Activated T-helper 1 cell treated with anti-CD3 and anti-CD28 coated beads, Interleukin-12 subunit alpha, Interleukin-12 subunit beta, Interleukin-2, Interleukin-4 antibody, amounts not matched to agents 30 ng/mL and 10 ng/mL and 1 ng/mL, durations not matched to agents 14 hours and 24 hours and 36 hours (primary cell): ENCODE results near the gene SMTN. TPM values are rescaled to one million over a fixed set of nuclear protein-coding genes. Genes with fewer than 3 reads are reported as not detected.
"Not testable (repeated sequence)": the region's sequence is repeated elsewhere in the genome, so short reads cannot be mapped to it uniquely, and the experiment has no call there.

Source experiments
- DNase-seq: peaks from one replicate; pipeline ENCODE4 v3.0.0; 2021; ENCODE audit warnings: low spot score
- H3K27ac Mint-ChIP-seq: one replicate; pipeline ENCODE4 v1.8.0; 2021; ENCODE audit warnings: mild to moderate bottlenecking, mixed read lengths
- H3K27me3 Mint-ChIP-seq: one replicate; pipeline ENCODE4 v1.8.0; 2022; ENCODE audit warnings: mild to moderate bottlenecking, moderate library complexity, mixed read lengths; ENCODE audit not compliant: insufficient read depth
- H3K36me3 Mint-ChIP-seq: one replicate; pipeline ENCODE4 v1.8.0; 2021; ENCODE audit warnings: low read depth, mixed read lengths
- H3K4me1 Mint-ChIP-seq: one replicate; pipeline ENCODE4 v1.8.0; 2021; ENCODE audit warnings: low read depth, mixed read lengths
- H3K4me3 Mint-ChIP-seq: one replicate; pipeline ENCODE4 v1.8.0; 2021; ENCODE audit warnings: mild to moderate bottlenecking, moderate library complexity, mixed read lengths
- H3K9me3 Mint-ChIP-seq: one replicate; pipeline ENCODE4 v1.8.0; 2021; ENCODE audit warnings: mixed read lengths
- intact Hi-C: fragments of 100-400 bp; cut with micrococcal nuclease; formaldehyde crosslinking; loops from one replicate; pipeline ENCODE4 v1.15.1; 2024
- total RNA-seq: library from RNA; stranded (reverse); gene quantifications from 2 replicates; pipeline ENCODE4 v1.2.3, GENCODE V29; 2022

The SMTN gene
- total RNA-seq, 1 donor from 2014 or later = 13.7 TPM

GRCh38 chr22:31106001-31106571 lies 25.0 kb downstream of the SMTN start:
- Mint-ChIP-seq H3K27me3 (peaks cover 6% of the 10 kb centered on the region), H3K36me3 (no peaks in the 10 kb centered on the region), H3K4me1 (peaks cover 19% of the 10 kb centered on the region), H3K9me3 (no peaks in the 10 kb centered on the region), H3K4me3 (peak overlapping the region; percentile 39), H3K27ac (no peak overlapping the region)
- intact Hi-C loops = loop anchor here (2.0 to 5.0 kb wide), 4 partner anchors 43 to 646 kb away; partner anchors contain the start of genes DEPDC5 and PRR14L
- DNase-seq = no peak

GRCh38 chr22:31106731-31107177 lies 25.6 kb downstream of the SMTN start:
- no peak for DNase-seq
- Mint-ChIP-seq H3K9me3 (no peaks in the 10 kb centered on the region), H3K27me3 (peaks cover 6% of the 10 kb centered on the region), H3K4me3 (peak overlapping the region; percentile 83), H3K36me3 (no peaks in the 10 kb centered on the region), H3K4me1 (peaks cover 19% of the 10 kb centered on the region), H3K27ac (no peak overlapping the region)
- intact Hi-C loops = loop anchor here (1.0 to 5.0 kb wide), 10 partner anchors 22 to 646 kb away; partner anchors contain the start of genes DEPDC5, LIMK2, PIK3IP1 and PRR14L

GRCh38 chr22:31107178-31107893 lies 26.2 kb downstream of the SMTN start, which contains the start of gene SELENOM:
Gene SELENOM (minus strand): TSS chr22:31107568. CDS start chr22:31107505, 63 bp downstream.
- peaks cover 6% of the 10 kb centered on the region for H3K27me3 Mint-ChIP-seq
- peak within 1 kb of the TSS; percentile 83 for H3K4me3 Mint-ChIP-seq
- H3K36me3 Mint-ChIP-seq = no peaks in the 10 kb centered on the region
- peak; percentile 86 for DNase-seq
- peaks cover 19% of the 10 kb centered on the region for H3K4me1 Mint-ChIP-seq
- peak within 1 kb of the TSS; percentile 33 for H3K27ac Mint-ChIP-seq
- H3K9me3 Mint-ChIP-seq = no peaks in the 10 kb centered on the region
- intact Hi-C loops = loop anchor here (1.0 to 5.0 kb wide), 10 partner anchors 23 to 645 kb away; partner anchors contain the start of genes DEPDC5, LIMK2, PIK3IP1 and PRR14L

- Mint-ChIP-seq H3K27ac (peak overlapping the region; percentile 33), H3K27me3 (peaks cover 6% of the 10 kb centered on the region), H3K4me3 (peak overlapping the region; percentile 82), H3K9me3 (no peaks in the 10 kb centered on the region), H3K36me3 (no peaks in the 10 kb centered on the region), H3K4me1 (peaks cover 19% of the 10 kb centered on the region)
- no peak for DNase-seq
- intact Hi-C loops = loop anchor here (1.0 to 5.0 kb wide), 10 partner anchors 24 to 644 kb away; partner anchors contain the start of genes DEPDC5, LIMK2, PIK3IP1 and PRR14L
Measured at GRCh38 chr22:31107894-31108218, 26.7 kb downstream of the SMTN start.

GRCh38 chr22:31112547-31113091 lies 31.5 kb downstream of the SMTN start:
- H3K27me3 Mint-ChIP-seq, DNase-seq, H3K36me3 Mint-ChIP-seq, H3K4me3 Mint-ChIP-seq, H3K9me3 Mint-ChIP-seq, H3K4me1 Mint-ChIP-seq, intact Hi-C loops, H3K27ac Mint-ChIP-seq: not testable (repeated sequence)

GRCh38 chr22:31118046-31118820 lies 37.1 kb downstream of the SMTN start:
- intact Hi-C loops = no loop called here
- H3K27me3 Mint-ChIP-seq = peaks cover 1% of the 10 kb centered on the region
- H3K9me3 Mint-ChIP-seq = no peaks in the 10 kb centered on the region
- no peak overlapping the region for H3K27ac Mint-ChIP-seq
- no peak for DNase-seq
- H3K4me1 Mint-ChIP-seq = no peaks in the 10 kb centered on the region
- no peaks in the 10 kb centered on the region for H3K36me3 Mint-ChIP-seq
- H3K4me3 Mint-ChIP-seq = no peak overlapping the region

- H3K27ac Mint-ChIP-seq = no peak overlapping the region
- no peaks in the 10 kb centered on the region for H3K9me3 Mint-ChIP-seq
- H3K27me3 Mint-ChIP-seq = peaks cover 1% of the 10 kb centered on the region
- intact Hi-C loops = no loop called here
- no peaks in the 10 kb centered on the region for H3K4me1 Mint-ChIP-seq
- no peak overlapping the region for H3K4me3 Mint-ChIP-seq
- no peaks in the 10 kb centered on the region for H3K36me3 Mint-ChIP-seq
- no peak for DNase-seq
Measured at GRCh38 chr22:31119026-31119717, 38.1 kb downstream of the SMTN start.

GRCh38 chr22:31120230-31120629 lies 39.1 kb downstream of the SMTN start:
- no peak overlapping the region for H3K27ac Mint-ChIP-seq
- no peaks in the 10 kb centered on the region for H3K36me3 Mint-ChIP-seq
- H3K27me3 Mint-ChIP-seq = peaks cover 1% of the 10 kb centered on the region
- no peaks in the 10 kb centered on the region for H3K9me3 Mint-ChIP-seq
- intact Hi-C loops = no loop called here
- DNase-seq = no peak
- H3K4me1 Mint-ChIP-seq = no peaks in the 10 kb centered on the region
- no peak overlapping the region for H3K4me3 Mint-ChIP-seq

- intact Hi-C loops = no loop called here
- H3K4me3 Mint-ChIP-seq = no peak overlapping the region
- H3K9me3 Mint-ChIP-seq = no peaks in the 10 kb centered on the region
- no peak overlapping the region for H3K27ac Mint-ChIP-seq
- H3K36me3 Mint-ChIP-seq = no peaks in the 10 kb centered on the region
- H3K4me1 Mint-ChIP-seq = no peaks in the 10 kb centered on the region
- DNase-seq = no peak
- H3K27me3 Mint-ChIP-seq = peaks cover 1% of the 10 kb centered on the region
Measured at GRCh38 chr22:31120642-31121041, 39.5 kb downstream of the SMTN start.

- Mint-ChIP-seq H3K4me1 (no peaks in the 10 kb centered on the region), H3K4me3 (no peak overlapping the region), H3K9me3 (no peaks in the 10 kb centered on the region), H3K36me3 (no peaks in the 10 kb centered on the region), H3K27ac (no peak overlapping the region), H3K27me3 (peaks cover 1% of the 10 kb centered on the region)
- DNase-seq = no peak
- intact Hi-C loops = no loop called here
Measured at GRCh38 chr22:31121403-31121802, 40.3 kb downstream of the SMTN start.

GRCh38 chr22:31122196-31122531 lies 41.0 kb downstream of the SMTN start:
- Mint-ChIP-seq H3K4me3 (no peak overlapping the region), H3K27ac (peak overlapping the region; percentile 19), H3K36me3 (no peaks in the 10 kb centered on the region), H3K9me3 (no peaks in the 10 kb centered on the region), H3K4me1 (no peaks in the 10 kb centered on the region), H3K27me3 (peaks cover 1% of the 10 kb centered on the region)
- no peak for DNase-seq
- intact Hi-C loops = no loop called here

- Mint-ChIP-seq H3K4me1 (no peaks in the 10 kb centered on the region), H3K27ac (peak within 1 kb of the TSS; percentile 19), H3K36me3 (no peaks in the 10 kb centered on the region), H3K27me3 (peaks cover 1% of the 10 kb centered on the region), H3K4me3 (no peak within 1 kb of the TSS), H3K9me3 (no peaks in the 10 kb centered on the region)
- intact Hi-C loops = no loop called here
- DNase-seq = no peak
Measured at GRCh38 chr22:31122532-31123291, 41.6 kb downstream of the SMTN start, which contains the start of gene INPP5J. Gene INPP5J (plus strand): TSS chr22:31122966. CDS start chr22:31123015, 49 bp downstream.
